A673 (cell line): Measurements from ENCODE around the gene ACOD1.
"Not testable (repeated sequence)": the region's sequence is repeated elsewhere in the genome, so short reads cannot be mapped to it uniquely, and the experiment has no call there.

Source experiments
- EZH2 ChIP-seq: fragments of 200-600 bp; sonication (generic); IDR thresholded peaks from 2 replicates; pipeline ENCODE4 v1.6.1; 2017; ENCODE audit warnings: borderline replicate concordance, low read depth, mild to moderate bottlenecking, mixed read lengths, antibody characterized with exemption, low read length; ENCODE audit not compliant: poor library complexity, severe bottlenecking
- TF ChIP-seq, protein P1 (sequence below): fragments of 300-800, 200-600 bp; sonication (generic); conservative IDR thresholded peaks from 2 replicates; pipeline ENCODE4 v1.5.1; 2017; ENCODE audit warnings: low read depth, mild to moderate bottlenecking, antibody characterized with exemption, low read length, moderate library complexity, mixed read lengths

DNA sequence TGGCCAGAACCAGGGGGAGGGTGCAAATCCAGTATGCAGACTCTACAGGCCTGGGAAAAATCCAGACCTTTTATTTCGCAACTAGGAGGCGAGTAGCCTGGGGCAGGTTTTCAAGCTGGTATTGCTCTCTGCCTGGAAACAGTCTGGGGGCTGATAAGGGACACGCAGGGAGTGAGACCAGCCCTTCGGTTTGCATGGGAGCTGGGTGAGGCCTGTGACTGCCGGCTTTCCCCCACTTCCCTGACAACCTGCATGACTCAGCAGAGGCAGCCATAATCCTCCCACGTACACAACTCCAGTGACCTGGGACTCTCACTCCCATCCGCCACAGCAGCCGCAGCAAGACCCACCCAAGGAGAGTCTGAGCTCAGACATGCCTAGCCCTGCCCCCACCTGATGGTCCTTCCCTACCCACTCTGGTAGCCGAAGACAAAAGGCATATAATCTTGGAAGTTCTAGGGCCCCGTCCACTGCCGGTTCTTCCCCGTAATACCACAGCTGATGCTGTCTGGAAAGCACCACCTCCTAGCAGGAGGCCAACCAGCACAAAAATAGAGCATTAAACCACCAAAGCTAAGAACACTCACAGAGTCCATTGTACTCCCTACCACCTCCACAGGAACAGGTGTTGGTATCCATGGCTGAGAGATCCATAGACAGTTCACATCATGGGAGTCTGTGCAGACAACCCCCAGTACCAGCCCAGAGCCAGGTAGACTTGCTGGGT is 30.4 kb upstream of the ACOD1 start:
- TF ChIP-seq EZH2: not testable (repeated sequence)
- TF ChIP-seq, protein P1, sequence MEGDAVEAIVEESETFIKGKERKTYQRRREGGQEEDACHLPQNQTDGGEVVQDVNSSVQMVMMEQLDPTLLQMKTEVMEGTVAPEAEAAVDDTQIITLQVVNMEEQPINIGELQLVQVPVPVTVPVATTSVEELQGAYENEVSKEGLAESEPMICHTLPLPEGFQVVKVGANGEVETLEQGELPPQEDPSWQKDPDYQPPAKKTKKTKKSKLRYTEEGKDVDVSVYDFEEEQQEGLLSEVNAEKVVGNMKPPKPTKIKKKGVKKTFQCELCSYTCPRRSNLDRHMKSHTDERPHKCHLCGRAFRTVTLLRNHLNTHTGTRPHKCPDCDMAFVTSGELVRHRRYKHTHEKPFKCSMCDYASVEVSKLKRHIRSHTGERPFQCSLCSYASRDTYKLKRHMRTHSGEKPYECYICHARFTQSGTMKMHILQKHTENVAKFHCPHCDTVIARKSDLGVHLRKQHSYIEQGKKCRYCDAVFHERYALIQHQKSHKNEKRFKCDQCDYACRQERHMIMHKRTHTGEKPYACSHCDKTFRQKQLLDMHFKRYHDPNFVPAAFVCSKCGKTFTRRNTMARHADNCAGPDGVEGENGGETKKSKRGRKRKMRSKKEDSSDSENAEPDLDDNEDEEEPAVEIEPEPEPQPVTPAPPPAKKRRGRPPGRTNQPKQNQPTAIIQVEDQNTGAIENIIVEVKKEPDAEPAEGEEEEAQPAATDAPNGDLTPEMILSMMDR: not testable (repeated sequence)
